H1 (cell line): ENCODE measurements around the gene HOXA11. TPM values are rescaled to one million over a fixed set of nuclear protein-coding genes. Genes with fewer than 3 reads are reported as not detected.

Experiments used
- BCL11A ChIP-seq, 2 experiments: IDR thresholded peaks; one replicate each; pipeline ENCODE4 v1.6.1; 2011; ENCODE audit warnings: low read depth in 2 of 2, low read length in 2 of 2, mild to moderate bottlenecking in 2 of 2
- CHD7 ChIP-seq: fragments of 300-600 bp; sonication (generic); IDR thresholded peaks from 2 replicates; pipeline ENCODE4 v1.7.1; 2012; ENCODE audit warnings: low read length, moderate library complexity, mild to moderate bottlenecking, inconsistent platforms; ENCODE audit not compliant: insufficient replicate concordance
- E2F6 ChIP-seq: IDR thresholded peaks from 2 replicates; pipeline ENCODE4 v1.6.1; 2012; ENCODE audit warnings: inconsistent platforms
- EZH2 ChIP-seq: fragments of 200-600 bp; sonication (generic); IDR thresholded peaks from 2 replicates; pipeline ENCODE4 v1.7.1; 2012; ENCODE audit warnings: low read depth, mild to moderate bottlenecking, moderate library complexity, low read length, inconsistent platforms; ENCODE audit not compliant: severe bottlenecking
- polyA plus RNA-seq, 7 experiments: library from polyadenylated mRNA; depleted of rRNA in 3 of 7; stranded (reverse) in 5 of 7; unstranded in 2 of 7; fragments of >200 nt in 5 of 7; fragments of 200-250 nt in 2 of 7; gene quantifications; 1 replicate in 5 of 7; 2 replicates in 1 of 7; 4 replicates in 1 of 7; pipeline versions ENCODE4 v1.2.1 to v1.2.3, GENCODE V29; 2011 to 2013; ENCODE audit warnings: missing spikeins in 2 of 7, mixed read lengths in 2 of 7
- total RNA-seq: library from RNA; stranded (reverse); fragmentation: NEBNext Ultra II Directional; extraction: Animal tissue kit (Norgen Biotek cat#: 25700); gene quantifications from 2 replicates; pipeline ENCODE4 v1.2.1, GENCODE V29; 2021

HOXA11 gene
- total and polyA plus RNA-seq, 2 of the 8 experiments (the other 6 are each of a cell fraction or from before 2014, with no cell fraction given) = not detected

GRCh38 chr7:27148031-27148755, 36.8 kb downstream of the HOXA11 start (continued):
- TF ChIP-seq EZH2 (peak; percentile 86), E2F6 (no peak), CHD7 (no peak), BCL11A (IDR thresholded peaks at IDR 0.05; ENCODE audit: low read depth in 2 of 2, low read length in 2 of 2) (no peak)
